DMS114 treated with DMSO at 0.1 percent for 48 hours (cell line): Measurements from ENCODE around the gene SPOUT1.
"Not testable (repeated sequence)": the region's sequence is repeated elsewhere in the genome, so short reads cannot be mapped to it uniquely, and the experiment has no call there.

ENCODE experiments used
- DNase-seq: peaks from one replicate; lab custom pipeline; 2025; ENCODE audit not compliant: unreplicated experiment; lab: John Stamatoyannopoulos, UW

The SPOUT1 gene

DNA sequence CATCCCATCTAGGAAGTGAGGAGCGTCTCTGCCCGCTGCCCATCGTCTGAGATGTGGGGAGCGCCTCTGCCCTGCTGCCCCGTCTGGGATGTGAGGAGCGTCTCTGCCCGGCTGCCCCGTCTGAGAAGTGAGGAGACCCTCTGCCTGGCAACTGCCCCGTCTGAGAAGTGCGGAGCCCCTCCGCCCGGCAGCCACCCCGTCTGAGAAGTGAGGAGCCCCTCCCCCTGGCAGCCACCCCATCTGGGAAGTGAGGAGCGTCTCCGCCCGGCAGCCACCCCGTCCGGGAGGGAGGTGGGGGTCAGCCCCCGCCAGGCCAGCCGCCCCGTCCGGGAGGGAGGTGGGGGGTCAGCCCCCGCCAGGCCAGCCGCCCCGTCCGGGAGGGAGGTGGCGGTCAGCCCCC is 49.5 kb downstream of the SPOUT1 start:
- DNase-seq, result not testable (repeated sequence)

- DNase-seq, result no peak
Measured at GRCh38 chr9:128774804-128775203, 54.8 kb downstream of the SPOUT1 start.

GRCh38 chr9:128773049-128773448 is 56.5 kb downstream of the SPOUT1 start:
- no peak for DNase-seq

DNA sequence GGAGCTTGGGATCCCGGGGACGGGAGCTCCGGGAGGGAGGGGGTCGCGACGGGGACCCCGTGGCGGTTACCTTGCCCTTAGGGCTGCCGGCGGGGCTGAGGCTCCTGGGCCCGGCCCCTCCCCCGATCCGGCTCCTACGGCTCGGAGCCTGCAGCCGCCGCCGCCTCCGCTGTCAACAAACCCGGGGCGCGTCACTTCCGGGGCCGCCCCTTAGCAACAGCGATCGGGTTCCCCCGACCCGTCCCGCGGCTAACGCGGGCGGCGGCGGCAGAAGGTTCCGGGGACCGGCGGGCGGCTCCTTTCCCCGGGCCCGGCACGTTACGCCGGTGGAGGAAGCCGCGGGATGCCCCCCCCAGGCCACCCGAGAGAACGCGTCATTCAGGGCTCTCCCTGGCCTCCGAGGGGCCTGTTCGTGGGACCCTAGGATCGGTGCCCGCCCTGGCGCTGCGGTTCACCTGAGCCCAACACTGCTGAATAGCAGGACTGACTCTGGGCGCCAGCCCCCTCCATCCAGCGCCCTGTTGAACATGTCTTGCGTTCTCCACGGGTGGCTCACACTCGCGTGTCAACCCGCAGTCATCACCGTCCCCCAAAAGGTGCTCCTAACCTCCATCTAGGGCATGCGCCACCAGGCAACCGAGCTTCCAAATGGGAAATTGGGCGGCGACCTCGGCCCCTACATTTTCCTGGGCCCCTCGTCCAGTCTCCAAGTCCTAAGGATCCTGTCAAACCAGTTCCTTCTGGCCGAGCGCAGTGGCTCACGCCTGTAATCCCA is 57.7 kb downstream of the SPOUT1 start, which contains the start of gene ZER1:
TSS of gene ZER1 (minus strand) at position 183 of the 775 bp plus-strand sequence. CDS start 16,362 bp downstream, outside the sequence.
- peak; percentile 76 for DNase-seq

DNA sequence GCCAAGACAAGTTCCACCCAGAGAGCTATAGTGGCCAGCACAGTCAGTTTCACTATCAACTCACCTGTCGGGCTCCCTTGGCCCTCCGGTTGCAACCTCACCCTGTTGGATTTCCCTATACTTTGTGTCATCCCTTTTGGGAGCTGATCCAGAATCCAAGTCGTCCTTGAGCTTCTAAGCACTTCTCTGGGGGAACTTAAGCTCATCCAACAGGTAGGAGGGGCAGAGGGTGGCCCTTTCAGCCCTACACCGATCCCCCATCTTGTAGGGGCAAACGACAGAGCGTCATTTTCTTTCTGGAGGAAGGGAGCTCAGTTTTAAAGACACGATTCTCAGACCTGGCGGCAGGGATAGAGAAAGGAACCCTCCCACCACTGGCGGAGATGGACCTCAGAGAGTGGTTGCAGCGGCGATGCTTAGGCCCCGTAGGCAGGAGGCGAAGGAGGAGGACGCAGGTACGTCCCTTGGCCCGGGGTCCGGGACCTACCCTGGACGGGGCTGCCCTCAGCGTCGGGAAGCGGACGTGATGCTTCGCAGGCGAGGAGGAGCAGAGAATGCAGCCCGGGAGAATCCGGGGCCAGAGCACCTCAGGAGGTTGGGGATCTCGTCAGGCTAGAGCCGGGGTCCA is 58.4 kb downstream of the SPOUT1 start:
- DNase-seq, result no peak

GRCh38 chr9:128770286-128771030 is 59.1 kb downstream of the SPOUT1 start:
- DNase-seq, result no peak
